Tibial nerve (tissue), 4 donors: ENCODE data around the gene VIPR2. TPM values are rescaled to one million over a fixed set of nuclear protein-coding genes. Genes with fewer than 3 reads are reported as not detected.
"Not testable (repeated sequence)": the region's sequence is repeated elsewhere in the genome, so short reads cannot be mapped to it uniquely, and the experiment has no call there.

Experiments
- DNase-seq, 2 donors: peaks; one replicate each; pipeline ENCODE4 v3.0.0-alpha.2; 2019; ENCODE audit warnings: low spot score in 2 of 2
- H3K27ac ChIP-seq, 4 donors: fragments of 200-600 bp; sonication (generic) in 3 of 4; one replicate each; pipeline ENCODE4 v1.5.1; 2017 to 2019; ENCODE audit warnings: mild to moderate bottlenecking in 1 of 4
- H3K27me3 ChIP-seq, 2 donors: fragments of 200-600 bp; sonication (generic) in 1 of 2; one replicate each; pipeline versions ENCODE4 v1.5.1 to v1.6.0; 2017 to 2019
- H3K36me3 ChIP-seq, 3 donors: fragments of 200-600 bp; sonication (generic); one replicate each; pipeline ENCODE4 v1.5.1; 2018 to 2019
- H3K4me1 ChIP-seq, 4 donors: fragments of 200-600 bp; sonication (generic) in 3 of 4; one replicate each; pipeline ENCODE4 v1.5.1; 2017 to 2019
- H3K4me3 ChIP-seq, 4 donors: fragments of 200-600 bp; sonication (generic) in 3 of 4; one replicate each; pipeline ENCODE4 v1.5.1; 2017 to 2019; ENCODE audit warnings: mild to moderate bottlenecking in 1 of 4, moderate library complexity in 1 of 4
- H3K9me3 ChIP-seq, 4 donors: fragments of 200-600 bp; sonication (generic) in 3 of 4; one replicate each; pipeline ENCODE4 v1.5.1; 2017 to 2019
- CTCF ChIP-seq, 5 experiments: fragments of 200-600 bp in 3 of 5; fragments of 450-650 bp in 2 of 5; sonication (generic) in 3 of 5; IDR thresholded peaks; one replicate each; pipeline ENCODE4 v1.5.1; 2016 to 2019; ENCODE audit warnings: antibody characterized with exemption in 5 of 5, mild to moderate bottlenecking in 3 of 5, moderate library complexity in 2 of 5
- EP300 ChIP-seq, 2 donors: sonication (generic); formaldehyde crosslinking; IDR thresholded peaks; one replicate each; pipeline ENCODE4 v1.6.1; 2017; ENCODE audit warnings: antibody characterized with exemption in 2 of 2, mild to moderate bottlenecking in 1 of 2
- POLR2A ChIP-seq, 2 donors: fragments of 450-650 bp; IDR thresholded peaks; one replicate each; pipeline ENCODE4 v1.6.1; 2017; ENCODE audit warnings: antibody characterized with exemption in 2 of 2, mild to moderate bottlenecking in 2 of 2, moderate library complexity in 2 of 2
- WGBS, 2 donors: methylation state at CpG; one replicate each; pipeline ENCODE4 v1.1.5; 2018; 5-methylcytosine and 5-hydroxymethylcytosine counted together
- total RNA-seq, 4 donors: library from RNA; depleted of rRNA; stranded (reverse); fragments of >200 nt; gene quantifications; one replicate each; pipeline ENCODE4 v1.1.0, GENCODE V29; 2016

Gene VIPR2
- total RNA-seq, 4 donors from 2014 or later, result 0.22 to 3.6 (median 2.9) TPM

DNA sequence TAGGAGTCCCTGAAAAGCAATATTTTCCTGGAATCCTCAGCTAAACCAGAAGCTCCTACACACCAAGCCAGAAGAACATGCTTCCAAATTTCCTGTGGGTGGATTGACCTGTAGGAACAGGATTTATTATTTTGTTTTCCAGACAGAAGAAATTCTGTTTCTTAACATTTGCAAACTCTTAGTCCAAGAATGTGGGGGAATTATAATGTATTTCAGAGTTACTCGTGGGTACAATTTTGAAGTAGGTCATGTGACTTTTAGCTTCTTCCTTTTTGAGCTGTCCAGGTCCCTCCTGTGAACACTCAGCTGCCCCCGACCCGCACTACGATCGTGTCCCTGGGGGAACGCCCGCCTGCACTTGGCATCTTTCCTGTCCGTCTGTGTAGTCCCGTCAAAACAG lies 27.7 kb upstream of the VIPR2 start:
- Histone ChIP-seq H3K9me3 (peaks cover 0 to 9% (median 0%) of the 10 kb centered on the region in 4 donors), H3K27me3 (no peaks in the 10 kb centered on the region), H3K36me3 (no peaks in the 10 kb centered on the region), H3K4me3 (no peak overlapping the region), H3K27ac (no peak overlapping the region), H3K4me1 (no peaks in the 10 kb centered on the region)
- 55 to 65% methylated on average over 9 of the region's 9 CpGs for WGBS, 2 donors
- DNase-seq, result no peak
- TF ChIP-seq EP300 (IDR thresholded peaks at IDR 0.05) (no peak), POLR2A (IDR thresholded peaks at IDR 0.05) (no peak), CTCF (IDR thresholded peaks at IDR 0.05) (no peak)

GRCh38 chr7:159169391-159169790 lies 24.7 kb upstream of the VIPR2 start:
- no peak for DNase-seq
- Histone ChIP-seq H3K4me3 (no peak overlapping the region), H3K36me3 (no peaks in the 10 kb centered on the region), H3K4me1 (no peaks in the 10 kb centered on the region), H3K9me3 (peaks cover 0 to 12% (median 0%) of the 10 kb centered on the region in 4 donors), H3K27me3 (no peaks in the 10 kb centered on the region), H3K27ac (no peak overlapping the region)
- WGBS, 2 donors, result 88 to 90% methylated on average over 15 to 17 of the region's 17 CpGs
- TF ChIP-seq POLR2A (IDR thresholded peaks at IDR 0.05) (no peak), CTCF (IDR thresholded peaks at IDR 0.05) (no peak), EP300 (IDR thresholded peaks at IDR 0.05) (no peak)

GRCh38 chr7:159167139-159167538 lies 22.5 kb upstream of the VIPR2 start:
- no peaks in the 10 kb centered on the region for H3K27me3 ChIP-seq
- no peaks in the 10 kb centered on the region for H3K36me3 ChIP-seq
- no peak for DNase-seq
- H3K27ac ChIP-seq, result no peak overlapping the region
- H3K4me3 ChIP-seq, result no peak overlapping the region
- H3K9me3 ChIP-seq, result peaks cover 0 to 5% (median 0%) of the 10 kb centered on the region in 4 donors
- WGBS, 2 donors, result 81 to 85% methylated on average over 14 to 15 of the region's 15 CpGs
- H3K4me1 ChIP-seq, result no peaks in the 10 kb centered on the region
- no peak for TF ChIP-seq EP300 (IDR thresholded peaks at IDR 0.05)

GRCh38 chr7:159166530-159166929 lies 21.9 kb upstream of the VIPR2 start:
- Histone ChIP-seq H3K4me1 (no peaks in the 10 kb centered on the region), H3K27me3 (no peaks in the 10 kb centered on the region), H3K27ac (no peak overlapping the region), H3K4me3 (no peak overlapping the region), H3K36me3 (no peaks in the 10 kb centered on the region), H3K9me3 (peaks cover 0 to 5% (median 0%) of the 10 kb centered on the region in 4 donors)
- WGBS, 2 donors, result 60 to 61% methylated on average over 3 of the region's 3 CpGs
- DNase-seq, result no peak
- TF ChIP-seq EP300 (IDR thresholded peaks at IDR 0.05) (no peak), CTCF (IDR thresholded peaks at IDR 0.05) (no peak), POLR2A (IDR thresholded peaks at IDR 0.05) (no peak)

GRCh38 chr7:159165352-159165751 lies 20.7 kb upstream of the VIPR2 start:
- Histone ChIP-seq H3K27ac (no peak overlapping the region), H3K9me3 (peaks cover 0 to 5% (median 0%) of the 10 kb centered on the region in 4 donors), H3K27me3 (no peaks in the 10 kb centered on the region), H3K4me1 (no peaks in the 10 kb centered on the region), H3K36me3 (no peaks in the 10 kb centered on the region), H3K4me3 (no peak overlapping the region)
- 92 to 93% methylated on average over 6 of the region's 6 CpGs for WGBS, 2 donors
- no peak for TF ChIP-seq POLR2A (IDR thresholded peaks at IDR 0.05)
- TF ChIP-seq CTCF (IDR thresholded peaks at IDR 0.05), result no peak
- no peak for TF ChIP-seq EP300 (IDR thresholded peaks at IDR 0.05)
- no peak for DNase-seq

GRCh38 chr7:159163703-159164301 lies 19.1 kb upstream of the VIPR2 start:
- H3K27ac ChIP-seq, H3K4me3 ChIP-seq, H3K4me1 ChIP-seq, DNase-seq, H3K36me3 ChIP-seq, H3K9me3 ChIP-seq, H3K27me3 ChIP-seq: not testable (repeated sequence)
- 72% methylated on average over 6 to 7 of the region's 11 CpGs for WGBS, 2 donors

DNA sequence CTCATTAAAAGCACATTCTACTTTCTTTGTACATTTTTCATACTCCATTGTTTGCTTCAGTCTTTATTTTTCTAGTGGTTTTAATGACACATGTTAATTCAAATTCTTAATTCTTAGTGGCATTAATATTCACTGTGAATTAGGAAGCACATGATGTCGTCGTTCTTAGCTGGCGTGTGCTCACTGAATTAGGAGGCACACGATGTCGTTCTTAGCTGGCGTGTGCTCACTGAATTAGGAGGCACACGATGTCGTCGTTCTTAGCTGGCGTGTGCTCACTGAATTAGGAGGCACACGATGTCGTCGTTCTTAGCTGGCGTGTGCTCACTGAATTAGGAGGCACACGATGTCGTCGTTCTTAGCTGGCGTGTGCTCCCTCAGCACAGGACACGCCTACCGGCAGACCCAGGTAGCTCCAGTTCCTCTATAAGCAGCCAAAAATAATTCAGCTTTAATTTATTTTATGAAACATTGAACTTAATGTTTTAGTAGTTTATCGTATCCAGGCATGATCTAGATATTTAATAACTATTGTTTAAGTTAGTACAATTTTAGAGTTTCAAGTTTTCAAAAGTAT lies 17.5 kb upstream of the VIPR2 start:
- not testable (repeated sequence) for H3K36me3 ChIP-seq, H3K4me3 ChIP-seq, H3K27me3 ChIP-seq, DNase-seq, H3K27ac ChIP-seq, H3K4me1 ChIP-seq, H3K9me3 ChIP-seq
- WGBS, 2 donors, result 83 to 84% methylated on average over 21 of the region's 21 CpGs
